Measurements from ENCODE around the gene MIGA1.
"Not testable (repeated sequence)": the region's sequence is repeated elsewhere in the genome, so short reads cannot be mapped to it uniquely, and the experiment has no call there.

MIGA1 gene

DNA sequence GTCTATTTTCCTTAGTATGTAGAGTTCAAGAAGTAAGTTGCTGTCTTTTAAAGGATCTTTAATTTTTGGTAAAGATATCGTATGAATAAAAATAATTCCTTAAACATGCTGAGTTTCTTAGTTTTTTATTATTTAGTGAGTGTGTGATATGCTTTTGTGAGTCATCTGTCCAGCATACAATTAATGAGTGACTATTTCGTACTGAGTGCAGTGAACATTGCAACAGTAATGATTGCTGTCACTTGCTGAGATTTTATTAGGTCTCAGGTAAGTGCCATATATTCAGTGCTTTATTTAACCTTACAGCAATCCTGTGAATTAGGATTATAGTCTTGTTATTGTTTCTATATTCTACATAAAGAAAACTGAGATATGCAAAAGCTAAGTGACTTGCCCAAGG, 22.6 kb downstream of the MIGA1 start:
- DNase-seq, result no peak

DNA sequence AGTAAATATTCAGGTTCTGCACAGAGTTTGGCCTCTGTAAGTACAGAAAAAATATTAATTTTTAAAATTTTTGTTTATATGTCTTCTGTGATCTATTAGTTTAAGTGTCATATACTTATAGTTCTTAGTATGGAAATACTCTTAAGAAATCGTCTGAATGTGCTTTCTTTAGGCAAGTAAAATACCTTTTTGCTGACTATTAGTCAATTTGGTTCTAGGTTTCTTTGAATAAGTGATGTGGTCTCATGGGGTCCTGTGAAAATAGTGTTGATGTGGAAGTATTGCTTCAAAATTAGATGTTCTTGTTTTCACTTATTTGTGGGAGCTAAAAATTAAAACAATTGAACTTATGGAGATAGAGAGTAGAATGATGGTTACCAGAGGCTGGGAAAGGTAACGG, 23.9 kb downstream of the MIGA1 start:
- DNase-seq, result no peak

DNA sequence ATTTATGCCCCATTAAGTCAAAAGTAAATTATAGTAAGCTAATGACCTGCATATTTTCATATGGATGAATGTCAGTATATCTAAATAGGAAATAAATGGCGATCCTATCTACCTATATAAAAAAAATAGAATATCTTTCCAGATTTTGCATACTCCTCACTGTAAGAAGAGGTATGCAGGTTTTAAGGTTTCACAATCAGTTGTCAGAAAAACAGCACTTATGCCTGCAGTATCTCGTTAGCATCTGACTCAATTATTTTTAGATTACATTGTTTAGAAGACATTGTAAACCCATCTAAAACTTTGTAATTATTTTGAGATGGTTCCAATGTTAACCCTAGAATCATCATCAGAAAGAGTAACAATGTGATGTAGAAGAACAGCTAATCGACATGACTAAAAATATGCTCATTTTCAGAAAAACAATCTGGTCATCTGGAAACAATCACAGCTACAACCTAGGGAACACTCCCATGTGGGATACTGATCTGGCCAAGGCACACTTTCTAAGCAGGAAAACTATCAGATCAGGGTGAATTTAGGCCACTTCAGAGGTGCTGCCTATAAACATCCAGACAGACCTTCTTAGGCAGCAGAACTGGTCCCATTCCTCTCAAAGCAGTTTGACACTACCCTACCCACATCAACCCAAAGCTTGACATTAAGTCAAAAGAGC, 30.5 kb downstream of the MIGA1 start:
- not testable (repeated sequence) for DNase-seq

DNA sequence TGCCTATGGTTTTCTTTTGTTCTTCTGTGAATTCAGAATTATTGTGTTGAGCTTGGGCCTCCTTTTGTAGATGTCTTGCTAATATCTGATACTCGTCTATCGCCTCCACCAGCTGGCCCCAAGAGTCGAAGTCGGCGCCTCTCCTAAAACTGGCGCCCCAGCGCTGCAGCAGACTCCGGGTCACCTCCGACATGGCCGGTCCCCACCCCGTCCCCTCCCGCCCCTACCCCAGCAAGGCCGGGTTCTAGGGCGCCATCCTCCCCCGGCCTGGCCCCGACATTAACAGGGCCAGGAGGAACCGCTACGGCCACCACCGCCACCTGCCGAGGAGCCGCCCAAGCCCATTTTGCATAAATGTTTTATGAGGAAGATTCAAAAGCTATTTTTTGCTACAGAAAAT, 32.1 kb downstream of the MIGA1 start:
- DNase-seq, result not testable (repeated sequence)

DNA sequence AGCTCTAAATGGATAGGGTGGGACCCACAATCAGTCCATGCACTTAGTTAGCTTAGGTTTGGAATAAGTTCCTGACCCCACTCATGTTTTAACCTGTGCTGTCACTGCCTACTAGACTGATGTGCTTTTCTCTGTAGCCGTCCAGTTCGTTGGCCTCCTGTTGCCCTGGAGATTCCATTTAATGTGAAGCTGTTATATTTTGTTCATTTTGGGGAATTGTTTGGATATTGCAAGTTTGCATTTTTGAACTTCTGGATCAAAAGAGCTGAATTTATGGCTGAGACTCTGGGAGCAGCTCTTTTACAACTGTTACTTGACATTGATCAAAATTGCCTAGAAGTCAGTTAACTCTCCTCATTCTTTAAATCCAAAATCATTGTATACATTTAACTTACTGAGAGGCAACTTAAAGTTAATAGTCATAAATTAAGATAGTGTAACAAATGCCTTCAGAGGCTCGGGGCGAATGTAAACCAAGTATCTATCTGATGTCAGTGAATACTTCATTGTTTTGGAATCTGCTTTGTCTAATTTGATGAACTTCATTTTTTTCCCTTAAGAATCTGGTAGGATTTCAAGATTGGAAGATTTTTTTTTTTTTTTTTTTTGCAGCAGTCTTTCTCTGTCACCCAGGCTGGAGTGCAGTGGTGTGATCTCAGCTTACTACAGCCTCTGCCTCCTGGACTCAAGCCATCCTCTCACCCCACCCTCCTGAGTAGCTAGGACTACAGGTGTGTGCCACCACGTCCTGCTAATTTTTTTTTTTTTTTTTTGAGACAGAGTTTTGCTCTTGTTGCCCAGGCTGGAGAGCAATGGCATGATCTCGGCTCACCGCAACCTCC, 38.1 kb downstream of the MIGA1 start:
- DNase-seq, result no peak

DNA sequence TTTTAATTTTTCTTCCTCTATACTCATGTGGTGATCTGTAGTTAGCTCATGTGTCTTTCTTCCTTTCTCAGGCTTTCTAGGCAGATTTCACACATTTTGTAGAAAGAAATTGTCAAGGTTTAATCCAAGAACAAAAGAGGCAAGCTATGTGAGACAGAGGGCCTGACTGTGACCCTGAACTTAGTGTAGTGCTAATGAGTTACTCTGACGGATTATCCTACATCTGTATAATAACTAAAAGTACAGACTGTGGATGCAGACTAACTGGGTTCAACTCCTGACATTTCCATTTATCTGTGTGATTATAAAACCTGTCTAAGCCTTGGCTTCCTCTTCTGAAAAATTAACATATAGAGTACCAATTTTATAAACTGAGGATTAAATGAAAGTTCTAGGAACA, 40.7 kb downstream of the MIGA1 start:
- DNase-seq, result no peak

DNA sequence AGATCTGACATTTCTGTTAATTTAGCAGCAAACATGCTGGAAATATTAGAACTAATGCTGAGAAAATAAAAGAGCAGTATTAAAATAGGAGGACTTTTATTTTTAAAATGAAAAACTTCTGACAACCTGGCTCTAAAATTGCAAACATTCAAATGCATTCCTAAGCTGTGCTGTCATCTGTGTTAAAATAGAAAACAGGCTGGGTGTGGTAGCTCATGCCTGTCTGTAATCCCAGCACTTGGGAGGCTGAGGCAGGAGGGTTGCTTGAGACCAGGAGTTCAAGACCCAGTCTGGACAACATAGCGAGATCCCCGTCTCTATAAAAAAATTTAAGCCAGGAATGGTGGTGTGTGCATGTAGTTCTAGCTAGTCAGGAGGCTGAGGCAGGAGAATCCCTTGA, 44.6 kb downstream of the MIGA1 start:
- DNase-seq, result no peak

DNA sequence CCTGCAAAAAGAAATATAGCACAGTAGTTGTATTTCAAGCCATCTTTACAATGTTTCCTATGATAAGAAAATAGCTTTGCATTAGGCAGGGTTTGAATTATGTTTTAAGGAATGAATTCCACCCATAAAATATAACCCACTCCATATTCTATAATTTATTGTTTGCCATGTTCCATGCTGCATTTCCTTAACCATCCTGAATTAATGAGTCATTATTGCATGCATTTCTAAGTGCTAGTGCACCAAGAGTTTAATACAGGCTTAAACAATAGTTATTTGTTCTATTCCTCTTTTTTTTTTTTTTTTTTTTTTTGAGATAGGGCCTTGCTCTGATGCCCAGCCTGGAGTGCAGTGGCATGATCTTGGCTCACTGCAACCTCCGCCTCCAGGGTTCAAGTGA, 45.2 kb downstream of the MIGA1 start:
- DNase-seq, result no peak

DNA sequence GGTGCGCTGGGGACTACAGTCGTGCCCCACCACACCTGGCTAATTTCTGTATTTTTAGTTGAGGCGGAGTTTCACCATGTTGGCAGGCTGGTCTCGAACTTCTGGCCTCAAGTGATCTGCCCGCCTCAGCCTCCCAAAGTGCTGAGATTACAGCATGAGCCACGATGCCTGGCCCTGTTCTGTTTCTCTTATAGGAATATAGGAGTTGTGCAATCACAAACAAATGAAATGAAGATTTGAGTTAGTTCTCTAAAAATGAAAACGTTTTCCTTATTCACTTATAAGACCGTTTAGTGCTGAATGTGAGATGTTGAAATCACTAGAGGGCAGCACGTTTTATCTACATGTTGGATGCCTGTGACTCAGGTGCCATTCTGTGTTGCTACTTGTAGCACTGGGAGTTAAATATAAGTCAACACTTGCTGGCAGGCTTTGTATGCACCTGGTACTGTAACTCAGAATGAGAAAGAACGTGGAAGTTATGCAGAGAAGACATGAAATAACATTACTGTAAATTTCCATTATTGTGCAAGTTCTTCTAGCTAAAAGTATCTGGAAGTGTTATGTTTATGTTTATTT, 45.8 kb downstream of the MIGA1 start:
- peak; percentile 18 for DNase-seq

DNA sequence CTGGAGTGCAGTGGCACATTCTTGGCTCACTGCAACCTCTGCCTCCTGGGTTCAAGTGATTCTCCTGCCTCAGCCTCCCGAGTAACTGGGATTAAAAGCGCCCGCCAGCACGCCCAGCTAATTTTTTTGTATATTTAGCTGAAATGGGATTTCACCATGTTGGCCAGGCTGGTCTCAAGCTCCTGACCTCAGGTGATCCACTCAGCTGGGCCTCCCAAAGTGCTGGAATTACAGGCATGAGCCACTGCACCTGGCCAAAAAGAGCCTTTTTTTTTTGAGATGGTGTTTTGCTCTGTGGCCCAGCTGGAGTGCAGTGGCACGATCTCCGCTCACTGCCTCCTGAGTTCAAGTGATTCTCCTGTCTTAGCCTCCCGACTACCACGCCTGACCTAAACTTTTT, 47.4 kb downstream of the MIGA1 start:
- not testable (repeated sequence) for DNase-seq

DNA sequence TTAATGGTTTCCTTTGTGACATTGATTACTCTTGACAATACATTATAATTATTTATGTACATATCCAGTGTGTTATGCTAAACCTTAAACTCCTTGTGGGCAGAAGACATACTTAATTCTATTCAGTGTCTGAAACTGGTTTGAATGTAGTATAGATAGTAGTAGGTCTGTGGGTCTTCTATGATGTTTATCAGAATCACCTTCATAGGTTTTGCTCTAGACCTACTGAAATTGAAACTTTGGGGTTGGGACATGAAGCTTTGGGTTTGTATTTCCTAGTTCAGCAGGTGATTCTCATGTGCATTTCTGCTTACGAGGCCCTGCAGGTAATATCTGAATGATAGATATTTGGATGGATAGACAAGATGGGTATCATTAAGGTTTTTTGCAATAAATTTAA, 48.6 kb downstream of the MIGA1 start:
- no peak for DNase-seq

DNA sequence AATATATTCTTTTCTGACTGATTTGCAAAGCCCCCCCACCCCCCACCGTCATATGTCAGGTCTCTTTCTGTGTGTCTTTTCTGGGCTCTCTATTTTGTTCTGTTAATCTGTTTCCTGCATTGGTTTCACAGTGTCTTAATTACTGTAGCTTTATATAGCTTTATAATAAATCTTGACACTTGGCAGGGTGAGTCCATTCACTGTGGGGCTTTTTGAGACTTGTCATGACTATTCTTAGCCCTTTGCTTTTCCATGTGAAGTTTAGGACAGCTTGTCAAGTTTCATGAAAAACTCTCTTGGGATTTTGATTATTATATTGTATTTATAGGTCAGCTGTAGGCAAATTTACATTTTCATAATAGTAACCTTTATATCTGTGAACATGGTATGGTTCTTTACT, 50.4 kb downstream of the MIGA1 start:
- no peak for DNase-seq

DNA sequence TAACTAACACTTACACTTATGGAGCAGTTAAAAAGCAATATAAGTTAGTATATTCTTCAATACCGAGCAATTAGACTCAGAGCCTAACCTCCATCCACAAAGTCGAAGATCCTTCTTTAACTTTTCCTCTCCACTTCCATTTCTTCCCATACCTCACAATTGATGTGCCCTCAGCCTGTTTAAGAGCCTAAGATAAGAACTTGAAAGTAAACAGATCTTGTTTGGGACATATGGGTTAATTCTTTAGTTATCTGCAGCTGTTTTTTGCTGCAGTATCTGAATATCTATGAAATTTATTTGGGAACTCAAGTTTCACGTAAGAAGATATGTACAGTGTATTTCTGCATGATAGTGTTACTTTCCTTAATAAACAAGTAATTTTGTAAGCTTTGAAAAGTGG, 51.5 kb downstream of the MIGA1 start:
- DNase-seq, result no peak

DNA sequence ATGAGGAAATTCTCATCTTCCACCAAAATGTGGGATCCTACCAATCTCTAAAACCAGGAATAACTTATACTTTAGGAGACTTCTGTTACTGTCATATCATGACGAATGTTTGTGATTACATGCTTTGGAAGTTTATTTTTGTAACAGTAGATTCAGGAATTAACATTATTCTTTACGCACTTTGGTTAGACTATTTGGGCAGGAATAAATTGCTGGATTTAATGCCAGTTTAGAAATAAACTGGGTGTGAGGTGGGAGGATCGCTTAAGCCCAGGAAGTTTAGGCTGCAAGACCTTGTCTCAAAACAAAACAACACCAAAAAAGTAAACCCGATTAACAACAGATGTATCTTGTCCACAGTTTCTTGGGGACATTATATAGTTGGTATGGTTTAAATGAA, 52.1 kb downstream of the MIGA1 start:
- DNase-seq, result no peak

DNA sequence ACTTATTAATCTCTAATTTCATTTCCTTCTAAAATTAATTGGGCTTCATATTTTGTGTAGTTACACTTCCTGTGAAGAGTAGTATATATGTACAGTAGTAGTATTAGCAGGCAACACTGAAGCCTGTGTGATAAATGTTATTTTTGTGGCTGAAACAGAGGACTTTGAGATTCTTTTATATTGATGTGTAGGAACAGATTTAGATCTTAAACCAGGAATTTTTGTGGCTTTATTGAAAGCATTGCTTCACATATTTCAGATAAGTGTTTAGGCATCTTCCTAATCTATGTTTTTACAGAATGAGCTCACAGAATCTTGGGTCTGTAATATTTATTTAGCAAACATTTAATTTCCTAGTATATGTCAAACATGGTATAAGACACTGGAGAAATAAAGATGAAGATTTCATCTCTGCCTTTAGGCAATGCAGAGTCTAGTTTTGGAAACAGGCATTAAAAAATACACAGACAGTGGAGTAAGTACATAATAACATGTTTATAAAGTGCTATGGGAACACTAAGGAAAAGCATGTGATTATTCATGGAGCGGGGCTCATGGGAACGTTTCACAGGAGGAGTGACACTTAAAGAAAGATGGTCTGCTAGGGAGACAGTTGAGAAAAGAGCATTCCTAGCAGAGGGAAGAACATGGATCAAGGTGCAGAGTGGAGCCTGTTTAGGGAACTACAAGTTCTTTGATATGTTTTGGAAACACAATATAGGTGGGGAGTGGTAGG, 52.7 kb downstream of the MIGA1 start:
- DNase-seq, result no peak

DNA sequence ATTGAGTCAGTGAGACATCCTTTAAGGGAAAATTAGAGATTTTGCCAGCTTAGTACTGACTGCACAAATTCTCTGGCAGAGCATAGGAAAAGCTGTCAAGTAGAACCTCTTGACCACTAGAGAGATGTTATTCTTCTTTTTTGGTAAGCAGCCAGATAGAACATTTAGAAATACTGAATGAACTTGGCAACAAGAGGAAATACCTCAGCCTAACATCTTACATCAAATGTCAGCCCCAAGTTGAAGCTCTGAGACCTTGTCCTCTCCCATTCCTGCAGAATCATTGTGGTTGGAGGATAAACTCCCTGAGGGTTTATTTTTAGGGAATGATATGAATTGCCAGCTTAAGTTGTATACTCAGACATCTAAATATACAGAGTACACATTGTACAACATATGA, 53.5 kb downstream of the MIGA1 start:
- no peak for DNase-seq

DNA sequence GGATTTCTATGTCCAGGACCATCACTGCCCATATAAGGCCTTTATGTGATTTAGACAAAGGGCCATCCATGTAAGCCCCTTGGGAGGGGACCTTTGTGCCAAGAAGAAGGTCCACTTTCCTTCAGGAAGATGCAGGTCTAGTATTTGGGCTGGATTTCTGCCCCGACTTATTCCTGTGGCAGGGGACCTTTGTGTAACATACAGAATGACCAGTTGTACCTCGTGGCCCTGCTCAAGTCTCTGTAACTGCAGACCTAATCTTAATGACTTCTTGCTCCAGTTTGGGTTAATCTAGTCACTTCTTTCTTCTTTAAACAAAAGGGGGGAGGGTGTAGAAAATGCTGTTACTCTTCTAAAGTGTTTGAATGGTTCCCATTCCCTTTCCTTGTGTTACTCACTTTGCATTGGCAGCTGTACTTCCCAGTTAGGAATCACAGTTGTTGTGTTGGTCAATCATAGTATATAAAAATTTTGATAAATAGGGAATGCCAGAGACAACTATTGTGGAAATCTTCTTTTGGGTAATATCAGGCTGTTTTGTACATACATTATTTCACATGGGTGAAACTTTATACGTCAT, 54.2 kb downstream of the MIGA1 start:
- no peak for DNase-seq

DNA sequence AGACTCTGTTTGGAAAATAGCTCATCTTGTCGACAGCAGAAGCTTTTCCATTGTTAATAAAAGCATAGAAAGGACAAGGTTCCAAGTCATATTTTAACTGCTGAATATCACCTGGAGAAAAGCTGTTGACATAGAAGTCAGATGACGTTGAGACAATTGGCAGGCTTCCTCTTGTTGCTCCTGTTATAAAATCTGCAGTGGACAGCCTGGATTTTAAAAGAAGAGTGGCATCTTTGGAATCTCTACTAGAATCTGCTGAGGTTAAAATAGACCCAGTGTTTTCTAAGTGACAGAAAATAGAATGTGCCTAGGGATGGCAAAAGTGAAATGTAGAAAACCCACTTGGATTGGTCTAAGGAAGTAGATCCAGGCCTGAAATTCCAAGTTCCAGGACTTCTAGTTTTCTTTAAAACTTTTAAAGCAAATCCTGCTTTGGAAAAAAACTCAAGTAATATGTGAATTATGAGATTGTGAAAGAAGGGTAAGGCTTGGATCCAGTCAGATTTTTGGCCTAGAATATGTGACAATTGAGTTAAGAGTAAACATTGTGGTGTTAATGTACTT, 55.4 kb downstream of the MIGA1 start:
- DNase-seq, result peak; percentile 58

DNA sequence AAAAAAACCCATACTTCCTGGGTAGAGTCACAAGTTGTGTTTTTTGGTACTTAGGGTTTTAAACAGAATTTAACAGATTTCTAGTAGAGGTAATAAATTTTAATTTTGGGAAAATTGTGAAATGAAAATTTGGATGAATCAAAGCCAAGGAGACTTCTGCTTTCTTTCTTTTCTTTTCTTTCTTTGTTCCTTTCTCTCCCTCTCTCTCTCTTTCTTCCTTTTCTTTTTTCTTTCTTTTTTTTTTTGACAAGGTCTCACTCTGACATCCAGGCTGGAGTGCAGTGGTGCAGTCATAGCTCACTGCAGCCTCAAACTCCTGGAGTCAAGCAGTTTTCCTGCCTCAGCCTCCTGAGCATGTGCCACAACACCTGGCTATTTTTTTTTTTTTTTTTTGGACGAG, 62.1 kb downstream of the MIGA1 start:
- no peak for DNase-seq

DNA sequence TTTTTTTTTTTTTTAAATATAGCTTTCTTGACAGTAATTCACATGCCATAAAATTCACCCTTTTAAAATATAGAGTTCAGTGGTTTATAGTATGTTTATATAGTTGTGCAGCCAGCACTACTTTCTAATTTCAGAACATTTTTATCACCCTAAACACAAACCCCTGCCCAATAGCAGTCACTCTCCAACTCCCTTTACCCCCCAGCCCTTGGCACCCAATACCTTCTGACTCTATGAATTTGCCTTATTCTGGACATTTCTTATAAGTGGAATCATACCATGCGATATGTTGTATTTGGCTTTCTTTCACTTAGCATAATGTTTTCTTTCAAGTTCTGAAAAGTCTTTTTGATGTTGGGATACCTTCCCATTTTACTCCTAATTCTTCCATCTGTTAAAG, 66.5 kb downstream of the MIGA1 start:
- no peak for DNase-seq

DNA sequence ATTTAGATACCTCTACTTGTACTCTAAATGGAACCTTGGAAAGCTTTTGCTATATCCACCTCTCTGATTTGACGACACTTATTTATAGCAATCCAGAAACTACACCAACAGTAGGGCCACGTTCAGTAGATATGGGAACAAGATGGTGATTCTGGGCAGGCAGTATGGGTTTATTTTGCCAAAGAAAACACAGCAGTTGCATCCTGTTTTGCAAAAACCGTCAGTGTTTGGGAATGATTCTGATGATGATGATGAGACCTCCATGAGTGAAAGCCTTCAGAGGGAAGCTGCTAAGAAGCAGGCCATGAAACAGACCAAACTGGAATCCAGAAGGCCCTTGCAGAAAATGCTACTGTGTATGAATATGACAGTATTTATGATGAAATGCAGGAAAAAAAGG, 67.5 kb downstream of the MIGA1 start:
- no peak for DNase-seq

DNA sequence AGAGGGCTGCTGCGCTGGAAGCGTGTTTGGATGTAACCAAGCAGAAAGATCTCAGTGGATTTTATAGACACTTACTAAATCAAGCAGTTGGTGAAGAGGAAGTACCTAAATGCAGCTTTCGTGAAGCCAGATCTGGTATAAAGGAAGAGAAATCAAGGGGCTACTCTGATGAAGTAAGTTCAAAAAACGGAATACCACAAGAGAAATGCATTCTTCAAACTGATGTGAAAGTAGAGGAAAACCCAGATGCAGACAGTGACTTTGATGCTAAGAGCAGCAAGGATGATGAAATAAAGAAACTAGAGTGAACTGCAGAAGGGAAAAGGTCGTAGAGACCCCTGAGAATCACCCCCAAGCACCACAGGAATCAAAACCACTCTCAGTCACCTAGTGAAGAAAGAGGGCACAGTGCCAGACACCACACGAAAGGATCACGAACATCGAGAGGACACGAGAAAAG, 68.2 kb downstream of the MIGA1 start:
- no peak for DNase-seq

DNA sequence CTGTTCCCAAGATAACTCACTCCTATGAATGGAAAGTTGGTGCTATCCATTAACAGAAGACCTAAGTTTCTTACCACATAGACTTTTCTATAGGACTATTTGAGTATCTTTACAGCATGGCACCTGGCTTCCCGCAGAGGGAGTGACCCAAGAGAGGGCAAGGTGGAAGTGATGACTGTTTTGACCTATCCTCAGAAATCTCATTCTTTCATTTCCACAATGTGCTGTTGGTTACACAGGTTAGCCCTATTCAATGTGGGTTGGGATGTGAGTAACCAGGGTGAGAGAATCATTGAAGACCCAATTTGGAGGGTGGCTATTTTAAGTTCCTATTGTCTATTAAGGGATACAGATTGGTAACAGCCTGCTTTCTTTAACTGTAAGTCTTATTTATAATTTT, 70.6 kb downstream of the MIGA1 start:
- no peak for DNase-seq

All from NCI-H146 (cell line).